ENCODE measurements around the gene NRTN. TPM values are rescaled to one million over a fixed set of nuclear protein-coding genes. Genes with fewer than 3 reads are reported as not detected.
"Not testable (repeated sequence)": the region's sequence is repeated elsewhere in the genome, so short reads cannot be mapped to it uniquely, and the experiment has no call there.

NRTN gene
- total RNA-seq, 1 experiment from 2014 or later, result 4.6 TPM

DNA sequence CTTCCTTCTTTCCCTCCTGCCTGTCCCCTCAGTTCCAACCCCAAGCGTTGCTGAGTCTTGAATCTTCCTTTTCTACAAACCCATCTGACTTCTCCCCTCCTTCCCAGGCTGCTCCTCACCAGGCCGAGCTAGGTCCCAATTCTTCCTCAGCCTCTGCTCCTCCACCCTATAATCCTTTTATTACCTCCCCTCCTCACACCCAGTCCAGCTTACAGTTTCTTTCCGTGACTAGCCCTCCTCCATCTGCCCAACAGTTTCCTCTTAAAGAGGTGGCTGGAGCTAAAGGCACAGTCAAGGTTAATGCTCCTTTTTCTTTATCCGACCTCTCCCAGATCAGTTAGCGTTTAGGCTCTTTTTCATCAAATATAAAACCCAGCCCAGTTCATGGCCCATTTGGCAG, 43.8 kb downstream of the NRTN start:
- H3K9me3 ChIP-seq (ENCODE audit: control insufficient read depth, low read depth, low read length); H3K4me1 ChIP-seq (ENCODE audit: insufficient read depth, low read length); H3K23me2 ChIP-seq (ENCODE audit: insufficient read length, low read depth, low read length, poor library complexity, severe bottlenecking); H4K8ac ChIP-seq (replicated peaks; ENCODE audit: insufficient read length, low read depth, low read length); DNase-seq; H3K4me2 ChIP-seq (ENCODE audit: insufficient read depth, insufficient read length, low read length); H3K27ac ChIP-seq (ENCODE audit: insufficient read length, low read depth, low read length); H3K18ac ChIP-seq (ENCODE audit: insufficient read length, low read depth, low read length); H3K9ac ChIP-seq (ENCODE audit: extremely low read depth, insufficient read length, low read length); H3K27me3 ChIP-seq (ENCODE audit: insufficient read depth, low read length); H2BK15ac ChIP-seq (ENCODE audit: low read depth, low read length); H3K4me1 Mint-ChIP-seq; H4K20me1 ChIP-seq (ENCODE audit: control insufficient read depth, insufficient read depth, insufficient read length); H3K27ac Mint-ChIP-seq; H2AK5ac ChIP-seq (ENCODE audit: insufficient read length, low read length); H2AFZ ChIP-seq (ENCODE audit: low read length); H3K23ac ChIP-seq (ENCODE audit: insufficient read length, low read depth, low read length); H3T11ph ChIP-seq (ENCODE audit: low read length); H2BK120ac ChIP-seq (ENCODE audit: low read depth, low read length, poor library complexity, severe bottlenecking); H3K36me3 Mint-ChIP-seq (ENCODE audit: insufficient read depth in 1 of 3, low read depth in 3 of 3); H4K91ac ChIP-seq (ENCODE audit: insufficient read length, low read depth, low read length); H4K5ac ChIP-seq (ENCODE audit: insufficient read length, low read depth, low read length); H3K4me3 Mint-ChIP-seq; H3K79me1 ChIP-seq (ENCODE audit: insufficient read depth, low read depth, low read length, poor library complexity, severe bottlenecking); H2BK12ac ChIP-seq (ENCODE audit: insufficient read length, low read depth, low read length); H2BK5ac ChIP-seq (ENCODE audit: insufficient read length, low read length); H3K4ac ChIP-seq (ENCODE audit: low read depth, low read length); H3K9me3 Mint-ChIP-seq; H3K56ac ChIP-seq (ENCODE audit: insufficient read length, low read depth, low read length); H2BK20ac ChIP-seq (ENCODE audit: low read depth, low read length, poor library complexity, severe bottlenecking); H3K14ac ChIP-seq (ENCODE audit: insufficient read depth, low read length); H3K79me2 ChIP-seq (ENCODE audit: insufficient read depth, low read length): not testable (repeated sequence)
- whole genome bisulfite sequencing (ENCODE audit: extremely low coverage, insufficient read length, low lambda C conversion rate), result no CpG with 5 or more reads among the region's 5 CpGs
- H3K27me3 Mint-ChIP-seq (ENCODE audit: low read depth), result peaks cover 20% of the 10 kb centered on the region

All from H9 (cell line).